Measurements from ENCODE around the gene STOX2.

The STOX2 gene

GRCh38 chr4:183871581-183871980, 33.5 kb upstream of the STOX2 start:
- ATAC-seq: no peak
- TF ChIP-seq, protein P1, sequence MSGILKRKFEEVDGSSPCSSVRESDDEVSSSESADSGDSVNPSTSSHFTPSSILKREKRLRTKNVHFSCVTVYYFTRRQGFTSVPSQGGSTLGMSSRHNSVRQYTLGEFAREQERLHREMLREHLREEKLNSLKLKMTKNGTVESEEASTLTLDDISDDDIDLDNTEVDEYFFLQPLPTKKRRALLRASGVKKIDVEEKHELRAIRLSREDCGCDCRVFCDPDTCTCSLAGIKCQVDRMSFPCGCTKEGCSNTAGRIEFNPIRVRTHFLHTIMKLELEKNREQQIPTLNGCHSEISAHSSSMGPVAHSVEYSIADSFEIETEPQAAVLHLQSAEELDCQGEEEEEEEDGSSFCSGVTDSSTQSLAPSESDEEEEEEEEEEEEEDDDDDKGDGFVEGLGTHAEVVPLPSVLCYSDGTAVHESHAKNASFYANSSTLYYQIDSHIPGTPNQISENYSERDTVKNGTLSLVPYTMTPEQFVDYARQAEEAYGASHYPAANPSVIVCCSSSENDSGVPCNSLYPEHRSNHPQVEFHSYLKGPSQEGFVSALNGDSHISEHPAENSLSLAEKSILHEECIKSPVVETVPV (CRISPR knock-in tag; IDR thresholded peaks at IDR 0.05): no peak
- TF ChIP-seq GLIS3 (CRISPR knock-in tag; IDR thresholded peaks at IDR 0.05) (no peak), ZNF8 (CRISPR knock-in tag; IDR thresholded peaks at IDR 0.05) (no peak), ESRRG (CRISPR knock-in tag; IDR thresholded peaks at IDR 0.05) (no peak), ZFP3 (CRISPR knock-in tag; IDR thresholded peaks at IDR 0.05) (no peak)

- ATAC-seq: no peak; the same call in 2 of the 3 replicates
These were observed 32.6 kb upstream of the STOX2 start for GRCh38 chr4:183872531-183872930.

GRCh38 chr4:183873409-183874185, 31.5 kb upstream of the STOX2 start:
- TF ChIP-seq ESRRG (CRISPR knock-in tag; IDR thresholded peaks at IDR 0.05): no peak
- no peak for TF ChIP-seq ARNTL (CRISPR knock-in tag; IDR thresholded peaks at IDR 0.05; ENCODE audit: borderline replicate concordance, low read depth)
- no peak for TF ChIP-seq ZNF8 (CRISPR knock-in tag; IDR thresholded peaks at IDR 0.05)
- TF ChIP-seq BACH2 (CRISPR knock-in tag; IDR thresholded peaks at IDR 0.05; ENCODE audit: borderline replicate concordance): no peak
- TF ChIP-seq, protein P1 (CRISPR knock-in tag; IDR thresholded peaks at IDR 0.05): no peak
- no peak for TF ChIP-seq ZC3H10 (CRISPR knock-in tag; IDR thresholded peaks at IDR 0.05)
- TF ChIP-seq ZFP30 (CRISPR knock-in tag; IDR thresholded peaks at IDR 0.05): no peak
- no peak for TF ChIP-seq SNAI2 (CRISPR knock-in tag; IDR thresholded peaks at IDR 0.05)
- ATAC-seq: no peak

More at GRCh38 chr4:183872531-183872930, 32.6 kb upstream of the STOX2 start:
- TF ChIP-seq ISL1 (CRISPR knock-in tag; IDR thresholded peaks at IDR 0.05) (peak; percentile 35; the same call in 1 of the 2 replicates), TSHZ2 (CRISPR knock-in tag; IDR thresholded peaks at IDR 0.05) (peak; percentile 43; the same call in 1 of the 2 replicates), RARB (CRISPR knock-in tag; IDR thresholded peaks at IDR 0.05) (no peak)

- ATAC-seq: no peak
These were observed 29.8 kb upstream of the STOX2 start for GRCh38 chr4:183875251-183875825.

More at GRCh38 chr4:183875251-183875825, 29.8 kb upstream of the STOX2 start:
- TF ChIP-seq ZNF565 (CRISPR knock-in tag; conservative IDR thresholded peaks at IDR 0.05; ENCODE audit: low read depth): no peak
- TF ChIP-seq BACH2 (CRISPR knock-in tag; IDR thresholded peaks at IDR 0.05; ENCODE audit: borderline replicate concordance): no peak
- no peak for TF ChIP-seq PPARA (CRISPR knock-in tag; IDR thresholded peaks at IDR 0.05; ENCODE audit: borderline replicate concordance)
- TF ChIP-seq OSR1 (CRISPR knock-in tag; IDR thresholded peaks at IDR 0.05): no peak
- no peak for TF ChIP-seq GLIS3 (CRISPR knock-in tag; IDR thresholded peaks at IDR 0.05)
- TF ChIP-seq ESRRG (CRISPR knock-in tag; IDR thresholded peaks at IDR 0.05): no peak
- TF ChIP-seq ZFP30 (CRISPR knock-in tag; IDR thresholded peaks at IDR 0.05): no peak
- no peak for TF ChIP-seq POU6F1 (CRISPR knock-in tag; IDR thresholded peaks at IDR 0.05; ENCODE audit: borderline replicate concordance, low read depth)
- TF ChIP-seq ZNF70 (CRISPR knock-in tag; IDR thresholded peaks at IDR 0.05): no peak
- TF ChIP-seq, protein P2, sequence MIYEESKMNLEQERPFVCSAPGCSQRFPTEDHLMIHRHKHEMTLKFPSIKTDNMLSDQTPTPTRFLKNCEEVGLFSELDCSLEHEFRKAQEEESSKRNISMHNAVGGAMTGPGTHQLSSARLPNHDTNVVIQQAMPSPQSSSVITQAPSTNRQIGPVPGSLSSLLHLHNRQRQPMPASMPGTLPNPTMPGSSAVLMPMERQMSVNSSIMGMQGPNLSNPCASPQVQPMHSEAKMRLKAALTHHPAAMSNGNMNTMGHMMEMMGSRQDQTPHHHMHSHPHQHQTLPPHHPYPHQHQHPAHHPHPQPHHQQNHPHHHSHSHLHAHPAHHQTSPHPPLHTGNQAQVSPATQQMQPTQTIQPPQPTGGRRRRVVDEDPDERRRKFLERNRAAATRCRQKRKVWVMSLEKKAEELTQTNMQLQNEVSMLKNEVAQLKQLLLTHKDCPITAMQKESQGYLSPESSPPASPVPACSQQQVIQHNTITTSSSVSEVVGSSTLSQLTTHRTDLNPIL (CRISPR knock-in tag; IDR thresholded peaks at IDR 0.05; ENCODE audit: low read depth): no peak
- TF ChIP-seq ZC3H10 (CRISPR knock-in tag; IDR thresholded peaks at IDR 0.05): no peak
- no peak for TF ChIP-seq TCF4 (CRISPR knock-in tag; IDR thresholded peaks at IDR 0.05; ENCODE audit: borderline replicate concordance)
- no peak for TF ChIP-seq TOX (CRISPR knock-in tag; IDR thresholded peaks at IDR 0.05; ENCODE audit: borderline replicate concordance)

Measured in SK-N-SH treated with all-trans-retinoic acid at 6 μM for 48 hours (cell line).